NOMO-1 treated with DMSO at 0.1 percent for 48 hours (cell line): ENCODE results near the gene PANK2.

Experiments used
- DNase-seq: peaks from one replicate; lab custom pipeline; 2025; ENCODE audit not compliant: unreplicated experiment; lab: John Stamatoyannopoulos, UW

PANK2 gene

DNA sequence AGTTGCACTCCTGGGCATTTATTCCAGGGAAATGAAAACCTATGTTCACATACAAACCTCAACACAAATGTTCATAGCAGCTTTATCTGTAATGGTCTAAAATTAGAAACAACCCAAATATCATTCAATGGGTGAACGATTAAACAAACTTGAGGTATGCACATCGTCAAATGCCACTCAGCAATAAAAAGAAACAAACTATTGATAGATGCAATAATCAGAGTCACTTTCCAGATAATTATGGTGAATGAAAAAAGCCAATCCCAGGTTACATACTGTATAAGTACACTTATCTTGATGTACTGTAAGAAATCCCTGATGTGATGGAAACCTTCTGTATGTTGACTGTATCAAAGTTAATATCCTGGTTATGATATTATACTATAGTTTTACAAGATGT is 87.3 kb downstream of the PANK2 start:
- DNase-seq: no peak
